WTC11 (cell line): ENCODE measurements around the gene LDLR. TPM values are rescaled to one million over a fixed set of nuclear protein-coding genes. Genes with fewer than 3 reads are reported as not detected.

Source experiments
- ATAC-seq: fragments of 200-7000 bp; cut with Tn5 transposase; 2 replicates; pipeline ENCODE4 v1.10.0; 2021; ENCODE audit warnings: mild to moderate bottlenecking, moderate library complexity
- CTCF ChIA-PET: fragments of 300-600 bp; sonication (Branson Sonifier 250); formaldehyde crosslinking; loops from one replicate; lab custom pipeline; 2021; ENCODE audit warnings: antibody characterized with exemption; lab: Charles Lee
- POLR2A ChIA-PET: fragments of 350-600 bp; sonication (Branson Sonifier 250); formaldehyde crosslinking; loops from one replicate; lab custom pipeline; 2021; ENCODE audit warnings: antibody characterized with exemption; lab: Charles Lee
- DNase-seq: peaks from one replicate; pipeline ENCODE4 v3.0.0; 2021; ENCODE audit warnings: low spot score
- H3K27ac Mint-ChIP-seq: 2 replicates; pipeline ENCODE4 v1.8.0; 2021; ENCODE audit warnings: mixed read lengths
- H3K27me3 Mint-ChIP-seq: 2 replicates; pipeline ENCODE4 v1.8.0; 2021; ENCODE audit warnings: low read depth, mild to moderate bottlenecking, moderate library complexity, mixed read lengths
- H3K36me3 Mint-ChIP-seq: 2 replicates; pipeline ENCODE4 v1.8.0; 2021; ENCODE audit warnings: mixed read lengths
- H3K4me1 Mint-ChIP-seq: 2 replicates; pipeline ENCODE4 v1.8.0; 2022; ENCODE audit warnings: mixed read lengths
- H3K4me3 Mint-ChIP-seq: 2 replicates; pipeline ENCODE4 v1.8.0; 2021; ENCODE audit warnings: mild to moderate bottlenecking, moderate library complexity, mixed read lengths
- H3K9me3 Mint-ChIP-seq: 2 replicates; pipeline ENCODE4 v1.8.0; 2021; ENCODE audit warnings: mixed read lengths
- CREB1 ChIP-seq: sonication (generic); formaldehyde crosslinking; IDR thresholded peaks from 2 replicates; pipeline ENCODE4 v1.8.0; 2023; ENCODE audit warnings: mild to moderate bottlenecking, missing genetic modification reagents
- EMX1 ChIP-seq: fragments of 250-450 bp; sonication (Bioruptor Pico); IDR thresholded peaks from 2 replicates; pipeline ENCODE4 v1.8.0; 2021; ENCODE audit warnings: mild to moderate bottlenecking
- ESRRA ChIP-seq: sonication (generic); formaldehyde crosslinking; IDR thresholded peaks from 2 replicates; pipeline ENCODE4 v1.8.1; 2022; ENCODE audit warnings: mild to moderate bottlenecking, missing genetic modification reagents, borderline replicate concordance
- FOXK1 ChIP-seq: sonication (generic); formaldehyde crosslinking; IDR thresholded peaks from 2 replicates; pipeline ENCODE4 v1.8.0; 2022; ENCODE audit warnings: mild to moderate bottlenecking, moderate library complexity, missing genetic modification reagents
- FOXP1 ChIP-seq: sonication (generic); formaldehyde crosslinking; IDR thresholded peaks from 2 replicates; pipeline ENCODE4 v1.8.0; 2022; ENCODE audit warnings: missing genetic modification reagents, mild to moderate bottlenecking, moderate library complexity, borderline replicate concordance
- FOXP4 ChIP-seq: sonication (generic); formaldehyde crosslinking; IDR thresholded peaks from 2 replicates; pipeline ENCODE4 v1.8.0; 2022; ENCODE audit warnings: mild to moderate bottlenecking, missing genetic modification reagents
- GABPB1 ChIP-seq: sonication (generic); formaldehyde crosslinking; IDR thresholded peaks from 2 replicates; pipeline ENCODE4 v1.8.1; 2023; ENCODE audit warnings: mild to moderate bottlenecking, missing genetic modification reagents
- HMGA2 ChIP-seq: fragments of 250-450 bp; sonication (Bioruptor Pico); IDR thresholded peaks from 2 replicates; pipeline ENCODE4 v1.4.0; 2021; ENCODE audit warnings: mild to moderate bottlenecking, moderate library complexity
- NR1H2 ChIP-seq: sonication (generic); formaldehyde crosslinking; IDR thresholded peaks from 2 replicates; pipeline ENCODE4 v1.9.0; 2021; ENCODE audit warnings: mild to moderate bottlenecking, moderate library complexity, missing genetic modification reagents
- PRRX2 ChIP-seq: fragments of 250-450 bp; sonication (Bioruptor Pico); IDR thresholded peaks from 2 replicates; pipeline ENCODE4 v1.8.0; 2021; ENCODE audit warnings: mild to moderate bottlenecking
- RORB ChIP-seq: fragments of 250-450 bp; sonication (Bioruptor Pico); IDR thresholded peaks from 2 replicates; pipeline ENCODE4 v1.9.0; 2021; ENCODE audit warnings: mild to moderate bottlenecking
- SMAD3 ChIP-seq: sonication (generic); formaldehyde crosslinking; IDR thresholded peaks from 2 replicates; pipeline ENCODE4 v1.8.0; 2022; ENCODE audit warnings: missing genetic modification reagents, mild to moderate bottlenecking, borderline replicate concordance
- TEAD1 ChIP-seq: sonication (generic); formaldehyde crosslinking; IDR thresholded peaks from 2 replicates; pipeline ENCODE4 v1.8.0; 2022; ENCODE audit warnings: mild to moderate bottlenecking, missing genetic modification reagents
- ZMAT4 ChIP-seq: fragments of 250-450 bp; sonication (Bioruptor Pico); IDR thresholded peaks from 2 replicates; pipeline ENCODE4 v1.9.0; 2021; ENCODE audit warnings: mild to moderate bottlenecking
- ZNF263 ChIP-seq: sonication (generic); formaldehyde crosslinking; IDR thresholded peaks from 2 replicates; pipeline ENCODE4 v1.8.1; 2022; ENCODE audit warnings: low read depth, mild to moderate bottlenecking, moderate library complexity, missing genetic modification reagents
- ZNF416 ChIP-seq: fragments of 250-450 bp; sonication (Bioruptor Pico); IDR thresholded peaks from 2 replicates; pipeline ENCODE4 v1.9.0; 2021; ENCODE audit warnings: mild to moderate bottlenecking, inconsistent platforms
- total RNA-seq: library from RNA; stranded (reverse); gene quantifications from 3 replicates; pipeline ENCODE4 v1.2.3, GENCODE V29; 2021
- TF ChIP-seq, protein P1 (sequence below): sonication (generic); formaldehyde crosslinking; IDR thresholded peaks from 2 replicates; pipeline ENCODE4 v1.8.0; 2022; ENCODE audit warnings: mild to moderate bottlenecking, missing genetic modification reagents
- TF ChIP-seq, protein P2 (sequence below): fragments of 250-450 bp; sonication (Bioruptor Pico); IDR thresholded peaks from 2 replicates; pipeline ENCODE4 v2.1.2; 2022; ENCODE audit warnings: mild to moderate bottlenecking, moderate library complexity
- TF ChIP-seq, protein P3 (sequence below): sonication (generic); formaldehyde crosslinking; IDR thresholded peaks from 2 replicates; pipeline ENCODE4 v1.8.0; 2023; ENCODE audit warnings: mild to moderate bottlenecking, missing genetic modification reagents
- TF ChIP-seq, protein P4 (sequence below): sonication (generic); formaldehyde crosslinking; IDR thresholded peaks from 2 replicates; pipeline ENCODE4 v1.8.1; 2023; ENCODE audit warnings: mild to moderate bottlenecking, missing genetic modification reagents, borderline replicate concordance

LDLR gene
- total RNA-seq, 1 experiment from 2014 or later: 98.9 TPM

DNA sequence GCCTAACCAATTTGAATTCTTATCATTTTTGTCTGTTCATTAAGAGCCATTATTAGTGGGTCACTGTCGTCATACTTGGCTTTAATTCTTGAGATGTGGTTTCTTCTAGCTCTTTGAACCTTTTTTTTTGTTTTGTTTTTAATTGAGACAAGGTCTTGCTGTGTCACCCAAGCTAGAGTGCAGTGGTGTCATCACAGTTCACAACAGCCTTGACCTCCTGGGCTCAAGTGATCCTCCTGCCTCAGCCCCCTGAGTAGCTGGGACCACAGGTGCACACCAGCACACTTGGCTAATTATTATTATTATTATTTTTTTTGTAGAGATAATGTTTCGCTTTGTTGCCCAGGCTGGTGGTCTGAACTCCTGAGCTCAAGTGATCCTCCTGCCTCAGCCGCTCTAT lies 25.8 kb upstream of the LDLR start:
- Mint-ChIP-seq H3K36me3 (peaks cover 48% of the 10 kb centered on the region), H3K9me3 (0 out of 2 replicates have a peak, but pooled peaks cover 6% of the 10 kb centered on the region), H3K27ac (no peak overlapping the region), H3K4me1 (peaks cover 3% of the 10 kb centered on the region; the same call in 1 of the 2 replicates), H3K4me3 (no peak overlapping the region), H3K27me3 (no peaks in the 10 kb centered on the region)
- DNase-seq (no peak), ATAC-seq (no peak)
- ChIA-PET POLR2A (interaction anchor here (0.8 to 1.1 kb wide), 2 partner anchors 28 kb away, joined by 3 read pairs; no protein-coding TSS in a partner anchor), CTCF (interaction anchor here (1.3 to 2.7 kb wide), 3 partner anchors 28 to 121 kb away, joined by 3 to 9 read pairs (median 4); no protein-coding TSS in a partner anchor)
- no peak for TF ChIP-seq ZNF263 (CRISPR knock-in tag)
- TF ChIP-seq ZNF416 (CRISPR knock-in tag): no peak
- TF ChIP-seq, protein P1, sequence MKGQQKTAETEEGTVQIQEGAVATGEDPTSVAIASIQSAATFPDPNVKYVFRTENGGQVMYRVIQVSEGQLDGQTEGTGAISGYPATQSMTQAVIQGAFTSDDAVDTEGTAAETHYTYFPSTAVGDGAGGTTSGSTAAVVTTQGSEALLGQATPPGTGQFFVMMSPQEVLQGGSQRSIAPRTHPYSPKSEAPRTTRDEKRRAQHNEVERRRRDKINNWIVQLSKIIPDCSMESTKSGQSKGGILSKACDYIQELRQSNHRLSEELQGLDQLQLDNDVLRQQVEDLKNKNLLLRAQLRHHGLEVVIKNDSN (CRISPR knock-in tag): no peak
- TF ChIP-seq FOXK1 (CRISPR knock-in tag): no peak
- TF ChIP-seq, protein P2, sequence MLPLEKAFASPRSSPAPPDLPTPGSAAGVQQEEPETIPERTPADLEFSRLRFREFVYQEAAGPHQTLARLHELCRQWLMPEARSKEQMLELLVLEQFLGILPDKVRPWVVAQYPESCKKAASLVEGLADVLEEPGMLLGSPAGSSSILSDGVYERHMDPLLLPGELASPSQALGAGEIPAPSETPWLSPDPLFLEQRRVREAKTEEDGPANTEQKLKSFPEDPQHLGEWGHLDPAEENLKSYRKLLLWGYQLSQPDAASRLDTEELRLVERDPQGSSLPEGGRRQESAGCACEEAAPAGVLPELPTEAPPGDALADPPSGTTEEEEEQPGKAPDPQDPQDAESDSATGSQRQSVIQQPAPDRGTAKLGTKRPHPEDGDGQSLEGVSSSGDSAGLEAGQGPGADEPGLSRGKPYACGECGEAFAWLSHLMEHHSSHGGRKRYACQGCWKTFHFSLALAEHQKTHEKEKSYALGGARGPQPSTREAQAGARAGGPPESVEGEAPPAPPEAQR (CRISPR knock-in tag): no peak
- TF ChIP-seq NR1H2 (CRISPR knock-in tag): no peak
- no peak for TF ChIP-seq GABPB1 (CRISPR knock-in tag)
- TF ChIP-seq CREB1 (CRISPR knock-in tag): no peak
- TF ChIP-seq ESRRA (CRISPR knock-in tag): no peak

DNA sequence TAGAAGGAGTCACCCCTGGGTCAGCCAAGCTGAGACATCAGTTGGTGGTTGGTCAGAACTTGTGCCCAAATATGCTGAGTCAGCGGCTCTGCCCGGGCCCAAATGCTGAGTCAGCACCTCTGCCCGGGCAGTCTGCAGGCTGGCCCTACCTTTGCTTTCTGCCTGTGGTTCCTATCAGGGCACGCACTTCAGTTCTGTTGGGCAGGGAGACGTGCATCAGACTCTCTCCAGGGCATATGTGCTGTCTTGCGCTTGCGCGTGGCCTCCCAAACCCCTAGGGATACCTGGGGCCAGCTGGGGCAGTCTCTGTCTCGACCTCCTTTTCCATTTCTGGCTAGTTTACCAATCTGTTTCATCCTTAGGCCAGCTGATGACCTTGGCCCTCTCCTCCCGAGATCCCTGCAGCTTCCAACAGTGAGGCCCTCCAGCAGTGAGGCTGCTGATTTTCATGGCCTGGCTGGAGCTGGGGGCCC lies 24.4 kb upstream of the LDLR start:
- Mint-ChIP-seq H3K36me3 (peaks cover 42% of the 10 kb centered on the region), H3K27ac (peak overlapping the region; percentile 65), H3K9me3 (0 out of 2 replicates have a peak, but pooled peaks cover 6% of the 10 kb centered on the region), H3K4me1 (peaks cover 15% of the 10 kb centered on the region)
- POLR2A ChIA-PET: interaction anchor here (0.5 kb wide), 1 partner anchor 56 kb away, joined by 3 read pairs; no protein-coding TSS in a partner anchor
- CTCF ChIA-PET: interaction anchor here (1.4 to 2.7 kb wide), 2 partner anchors 29 to 62 kb away, joined by 3 to 9 read pairs; no protein-coding TSS in a partner anchor
- no peak for TF ChIP-seq ESRRA (CRISPR knock-in tag)
- TF ChIP-seq, all 79 proteins: peak for 0
- ATAC-seq (no peak), DNase-seq (peak; percentile 36)
- no peak overlapping the region for H3K4me3 Mint-ChIP-seq
- no peaks in the 10 kb centered on the region for H3K27me3 Mint-ChIP-seq

- Mint-ChIP-seq H3K4me1 (peaks cover 16% of the 10 kb centered on the region), H3K9me3 (0 out of 2 replicates have a peak, but pooled peaks cover 6% of the 10 kb centered on the region), H3K36me3 (peaks cover 36% of the 10 kb centered on the region), H3K27me3 (no peaks in the 10 kb centered on the region; the same call in 1 of the 2 replicates), H3K4me3 (no peak overlapping the region), H3K27ac (no peak overlapping the region)
- no peak for ATAC-seq
- no peak for DNase-seq
- ChIA-PET CTCF (no interaction called here), POLR2A (no interaction called here)
- TF ChIP-seq EMX1 (CRISPR knock-in tag): no peak
- no peak for TF ChIP-seq ZMAT4 (CRISPR knock-in tag)
- no peak for TF ChIP-seq SMAD3 (CRISPR knock-in tag)
- TF ChIP-seq FOXP1 (CRISPR knock-in tag): no peak
- no peak for TF ChIP-seq TEAD1 (CRISPR knock-in tag)
- TF ChIP-seq ZNF263 (CRISPR knock-in tag): no peak
- TF ChIP-seq, protein P3, sequence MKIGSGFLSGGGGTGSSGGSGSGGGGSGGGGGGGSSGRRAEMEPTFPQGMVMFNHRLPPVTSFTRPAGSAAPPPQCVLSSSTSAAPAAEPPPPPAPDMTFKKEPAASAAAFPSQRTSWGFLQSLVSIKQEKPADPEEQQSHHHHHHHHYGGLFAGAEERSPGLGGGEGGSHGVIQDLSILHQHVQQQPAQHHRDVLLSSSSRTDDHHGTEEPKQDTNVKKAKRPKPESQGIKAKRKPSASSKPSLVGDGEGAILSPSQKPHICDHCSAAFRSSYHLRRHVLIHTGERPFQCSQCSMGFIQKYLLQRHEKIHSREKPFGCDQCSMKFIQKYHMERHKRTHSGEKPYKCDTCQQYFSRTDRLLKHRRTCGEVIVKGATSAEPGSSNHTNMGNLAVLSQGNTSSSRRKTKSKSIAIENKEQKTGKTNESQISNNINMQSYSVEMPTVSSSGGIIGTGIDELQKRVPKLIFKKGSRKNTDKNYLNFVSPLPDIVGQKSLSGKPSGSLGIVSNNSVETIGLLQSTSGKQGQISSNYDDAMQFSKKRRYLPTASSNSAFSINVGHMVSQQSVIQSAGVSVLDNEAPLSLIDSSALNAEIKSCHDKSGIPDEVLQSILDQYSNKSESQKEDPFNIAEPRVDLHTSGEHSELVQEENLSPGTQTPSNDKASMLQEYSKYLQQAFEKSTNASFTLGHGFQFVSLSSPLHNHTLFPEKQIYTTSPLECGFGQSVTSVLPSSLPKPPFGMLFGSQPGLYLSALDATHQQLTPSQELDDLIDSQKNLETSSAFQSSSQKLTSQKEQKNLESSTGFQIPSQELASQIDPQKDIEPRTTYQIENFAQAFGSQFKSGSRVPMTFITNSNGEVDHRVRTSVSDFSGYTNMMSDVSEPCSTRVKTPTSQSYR: no peak
- no peak for TF ChIP-seq PRRX2 (CRISPR knock-in tag)
- TF ChIP-seq HMGA2 (CRISPR knock-in tag): no peak
- TF ChIP-seq, protein P4, sequence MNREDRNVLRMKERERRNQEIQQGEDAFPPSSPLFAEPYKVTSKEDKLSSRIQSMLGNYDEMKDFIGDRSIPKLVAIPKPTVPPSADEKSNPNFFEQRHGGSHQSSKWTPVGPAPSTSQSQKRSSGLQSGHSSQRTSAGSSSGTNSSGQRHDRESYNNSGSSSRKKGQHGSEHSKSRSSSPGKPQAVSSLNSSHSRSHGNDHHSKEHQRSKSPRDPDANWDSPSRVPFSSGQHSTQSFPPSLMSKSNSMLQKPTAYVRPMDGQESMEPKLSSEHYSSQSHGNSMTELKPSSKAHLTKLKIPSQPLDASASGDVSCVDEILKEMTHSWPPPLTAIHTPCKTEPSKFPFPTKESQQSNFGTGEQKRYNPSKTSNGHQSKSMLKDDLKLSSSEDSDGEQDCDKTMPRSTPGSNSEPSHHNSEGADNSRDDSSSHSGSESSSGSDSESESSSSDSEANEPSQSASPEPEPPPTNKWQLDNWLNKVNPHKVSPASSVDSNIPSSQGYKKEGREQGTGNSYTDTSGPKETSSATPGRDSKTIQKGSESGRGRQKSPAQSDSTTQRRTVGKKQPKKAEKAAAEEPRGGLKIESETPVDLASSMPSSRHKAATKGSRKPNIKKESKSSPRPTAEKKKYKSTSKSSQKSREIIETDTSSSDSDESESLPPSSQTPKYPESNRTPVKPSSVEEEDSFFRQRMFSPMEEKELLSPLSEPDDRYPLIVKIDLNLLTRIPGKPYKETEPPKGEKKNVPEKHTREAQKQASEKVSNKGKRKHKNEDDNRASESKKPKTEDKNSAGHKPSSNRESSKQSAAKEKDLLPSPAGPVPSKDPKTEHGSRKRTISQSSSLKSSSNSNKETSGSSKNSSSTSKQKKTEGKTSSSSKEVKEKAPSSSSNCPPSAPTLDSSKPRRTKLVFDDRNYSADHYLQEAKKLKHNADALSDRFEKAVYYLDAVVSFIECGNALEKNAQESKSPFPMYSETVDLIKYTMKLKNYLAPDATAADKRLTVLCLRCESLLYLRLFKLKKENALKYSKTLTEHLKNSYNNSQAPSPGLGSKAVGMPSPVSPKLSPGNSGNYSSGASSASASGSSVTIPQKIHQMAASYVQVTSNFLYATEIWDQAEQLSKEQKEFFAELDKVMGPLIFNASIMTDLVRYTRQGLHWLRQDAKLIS (CRISPR knock-in tag): no peak
- TF ChIP-seq RORB (CRISPR knock-in tag): no peak
- no peak for TF ChIP-seq ZNF416 (CRISPR knock-in tag)
- TF ChIP-seq FOXP4 (CRISPR knock-in tag): no peak
Measured at GRCh38 chr19:11066326-11066725, 22.9 kb upstream of the LDLR start.
